ENCODE results near the gene LMF1. TPM values are rescaled to one million over a fixed set of nuclear protein-coding genes. Genes with fewer than 3 reads are reported as not detected.

Gene LMF1
- total RNA-seq, 1 donor from 2014 or later = 26.0 TPM

DNA sequence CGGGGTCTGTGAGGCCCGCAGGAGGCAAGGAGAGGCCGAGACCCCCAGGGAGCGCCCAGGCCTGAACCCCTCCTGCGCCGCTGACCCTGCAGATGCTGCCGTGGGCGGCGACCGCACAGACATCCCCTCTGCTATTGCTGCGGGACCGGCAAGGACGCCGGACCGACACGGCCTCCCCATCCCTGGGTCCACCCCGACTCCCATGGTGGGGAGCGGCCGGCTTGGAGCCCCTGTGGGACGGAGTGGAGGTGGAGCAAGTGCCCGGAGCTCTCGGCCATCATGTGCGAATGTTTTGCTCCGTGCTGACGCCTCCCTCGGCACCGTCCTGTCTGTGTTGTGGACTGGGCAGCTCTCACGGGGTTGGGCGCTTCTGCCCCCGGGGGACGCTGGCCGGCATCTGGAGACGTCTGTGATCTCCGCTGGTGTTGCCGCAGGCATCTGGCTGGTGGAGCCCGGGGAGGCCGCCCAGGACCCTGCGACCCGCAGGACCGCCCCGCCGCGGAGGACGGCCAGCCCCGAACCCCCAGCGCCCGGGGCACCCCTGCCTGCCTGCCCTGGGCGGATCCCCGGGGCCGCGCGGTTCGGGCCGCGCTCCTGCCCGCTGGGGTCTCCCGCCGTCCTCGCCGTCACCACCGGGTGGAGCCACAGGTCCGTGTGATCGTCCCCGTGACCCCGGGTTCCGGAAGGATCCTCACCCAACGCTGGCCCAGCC is 157.4 kb downstream of the LMF1 start:
- no peaks in the 10 kb centered on the region for H3K9me3 ChIP-seq
- H3K27ac ChIP-seq = no peak overlapping the region
- no peak for DNase-seq (ENCODE audit: extremely low spot score in 2 of 2)
- peaks cover 8% of the 10 kb centered on the region for H3K27me3 ChIP-seq
- H3K4me1 ChIP-seq = peaks cover 11% of the 10 kb centered on the region
- intact Hi-C loops (cut with DNase I) = no loop called here
- TF ChIP-seq POLR2A (IDR thresholded peaks at IDR 0.05) = no peak
- TF ChIP-seq, protein P1, sequence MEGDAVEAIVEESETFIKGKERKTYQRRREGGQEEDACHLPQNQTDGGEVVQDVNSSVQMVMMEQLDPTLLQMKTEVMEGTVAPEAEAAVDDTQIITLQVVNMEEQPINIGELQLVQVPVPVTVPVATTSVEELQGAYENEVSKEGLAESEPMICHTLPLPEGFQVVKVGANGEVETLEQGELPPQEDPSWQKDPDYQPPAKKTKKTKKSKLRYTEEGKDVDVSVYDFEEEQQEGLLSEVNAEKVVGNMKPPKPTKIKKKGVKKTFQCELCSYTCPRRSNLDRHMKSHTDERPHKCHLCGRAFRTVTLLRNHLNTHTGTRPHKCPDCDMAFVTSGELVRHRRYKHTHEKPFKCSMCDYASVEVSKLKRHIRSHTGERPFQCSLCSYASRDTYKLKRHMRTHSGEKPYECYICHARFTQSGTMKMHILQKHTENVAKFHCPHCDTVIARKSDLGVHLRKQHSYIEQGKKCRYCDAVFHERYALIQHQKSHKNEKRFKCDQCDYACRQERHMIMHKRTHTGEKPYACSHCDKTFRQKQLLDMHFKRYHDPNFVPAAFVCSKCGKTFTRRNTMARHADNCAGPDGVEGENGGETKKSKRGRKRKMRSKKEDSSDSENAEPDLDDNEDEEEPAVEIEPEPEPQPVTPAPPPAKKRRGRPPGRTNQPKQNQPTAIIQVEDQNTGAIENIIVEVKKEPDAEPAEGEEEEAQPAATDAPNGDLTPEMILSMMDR (IDR thresholded peaks at IDR 0.05) = peak in 1 of 3 experiments; percentile 33
- H3K4me3 ChIP-seq = no peak overlapping the region
- no peaks in the 10 kb centered on the region for H3K36me3 ChIP-seq

DNA sequence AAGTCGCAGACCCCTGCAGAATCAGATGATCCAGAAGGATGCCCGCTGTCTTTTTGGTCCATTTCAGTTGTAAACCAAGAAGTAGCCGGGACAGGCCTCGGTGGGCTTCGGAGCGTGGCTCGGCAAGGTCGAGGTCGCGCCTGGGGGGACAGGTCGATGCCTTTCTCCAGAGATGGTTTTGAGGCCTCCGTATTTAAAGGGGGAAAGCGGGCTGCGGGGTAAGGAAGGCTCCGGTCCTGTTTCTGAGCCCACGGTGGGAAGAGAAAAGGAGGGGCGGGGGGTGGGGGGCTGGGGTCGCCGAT is 162.7 kb downstream of the LMF1 start:
- Histone ChIP-seq H3K27ac (peak overlapping the region; percentile 86), H3K4me3 (peak overlapping the region; percentile 66 to 95), H3K36me3 (no peaks in the 10 kb centered on the region), H3K27me3 (no peaks in the 10 kb centered on the region), H3K9me3 (no peaks in the 10 kb centered on the region), H3K4me1 (peaks cover 25% of the 10 kb centered on the region)
- TF ChIP-seq POLR2AphosphoS5 (IDR thresholded peaks at IDR 0.05; ENCODE audit: insufficient read depth in 1 of 2, low read depth in 1 of 2) (no peak), POLR2A (IDR thresholded peaks at IDR 0.05) (no peak)
- TF ChIP-seq, protein P1 (IDR thresholded peaks at IDR 0.05) = no peak
- intact Hi-C loops (cut with DNase I) = no loop called here
- DNase-seq (ENCODE audit: extremely low spot score in 2 of 2) = no peak

DNA sequence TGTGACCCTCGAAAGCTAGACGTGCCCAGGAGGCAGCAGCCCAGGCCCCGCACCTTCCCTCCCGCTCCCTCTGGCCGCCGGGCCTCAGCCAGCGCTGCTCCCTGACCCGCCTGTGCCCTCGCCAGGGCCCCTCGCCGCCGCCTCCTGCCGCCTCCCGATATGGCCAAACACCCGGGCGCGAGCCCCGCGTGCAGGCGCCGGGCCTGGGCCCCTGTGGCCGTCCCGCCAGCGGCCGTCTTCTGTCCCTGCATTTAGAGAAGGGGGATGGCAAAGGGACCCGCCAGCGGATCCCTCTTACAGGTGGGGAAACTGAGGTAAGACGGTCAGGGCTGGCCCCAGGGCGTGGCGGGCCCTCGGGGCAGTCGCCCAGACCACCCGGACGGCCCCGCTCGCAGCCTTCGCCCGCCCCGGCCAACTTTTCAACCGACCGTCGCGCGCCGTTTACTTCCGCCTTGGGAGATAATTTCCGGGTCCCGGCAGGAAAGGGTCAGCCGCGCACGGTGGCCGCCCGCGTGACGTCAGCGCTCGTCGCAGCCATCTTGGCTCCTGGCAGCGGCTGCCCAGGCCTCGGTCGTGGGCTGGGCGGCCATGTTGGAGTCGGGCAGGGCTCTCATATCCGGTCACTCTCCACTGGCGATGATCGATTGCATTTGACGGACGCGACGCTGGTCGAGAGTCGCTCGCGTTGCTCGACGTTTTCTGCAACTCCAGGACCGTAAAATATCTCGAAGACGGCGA is 163.3 kb downstream of the LMF1 start:
- Histone ChIP-seq H3K9me3 (no peaks in the 10 kb centered on the region), H3K27ac (peak overlapping the region; percentile 86), H3K4me1 (peaks cover 25% of the 10 kb centered on the region), H3K4me3 (peak overlapping the region; percentile 66 to 95), H3K27me3 (no peaks in the 10 kb centered on the region), H3K36me3 (no peaks in the 10 kb centered on the region)
- intact Hi-C loops (cut with DNase I) = no loop called here
- peak; percentile 90 to 92 for TF ChIP-seq POLR2AphosphoS5 (IDR thresholded peaks at IDR 0.05; ENCODE audit: insufficient read depth in 1 of 2, low read depth in 1 of 2)
- TF ChIP-seq POLR2A (IDR thresholded peaks at IDR 0.05) = no peak
- TF ChIP-seq, protein P1 (IDR thresholded peaks at IDR 0.05) = peak in 1 of 3 experiments; percentile 15
- DNase-seq (ENCODE audit: extremely low spot score in 2 of 2) = no peak

DNA sequence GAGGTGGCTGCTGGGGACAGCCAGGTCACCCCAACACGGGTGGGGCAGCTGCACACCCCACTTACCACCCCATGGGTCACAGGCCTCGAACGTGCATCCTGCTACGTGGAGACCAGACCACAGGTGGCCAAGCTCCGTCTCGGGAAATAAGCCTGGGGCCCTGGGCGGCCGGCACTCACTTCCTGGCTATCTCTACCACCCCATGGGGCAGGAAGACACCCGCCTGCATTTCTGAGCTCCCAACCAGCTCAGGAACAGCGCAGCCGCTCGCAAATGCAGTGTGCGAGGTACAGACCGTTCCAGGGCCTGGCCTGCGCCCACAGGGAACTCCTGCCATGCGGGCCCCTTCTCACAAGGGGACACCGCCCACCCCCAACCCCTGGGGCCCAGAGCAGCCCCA is 165.3 kb downstream of the LMF1 start:
- no peak overlapping the region for H3K27ac ChIP-seq
- no peak overlapping the region for H3K4me3 ChIP-seq
- DNase-seq (ENCODE audit: extremely low spot score in 2 of 2) = no peak
- no peak for TF ChIP-seq POLR2AphosphoS5 (IDR thresholded peaks at IDR 0.05; ENCODE audit: insufficient read depth in 1 of 2, low read depth in 1 of 2)
- H3K36me3 ChIP-seq = no peaks in the 10 kb centered on the region
- peaks cover 25% of the 10 kb centered on the region for H3K4me1 ChIP-seq
- H3K9me3 ChIP-seq = no peaks in the 10 kb centered on the region
- H3K27me3 ChIP-seq = no peaks in the 10 kb centered on the region
- intact Hi-C loops (cut with DNase I) = no loop called here

DNA sequence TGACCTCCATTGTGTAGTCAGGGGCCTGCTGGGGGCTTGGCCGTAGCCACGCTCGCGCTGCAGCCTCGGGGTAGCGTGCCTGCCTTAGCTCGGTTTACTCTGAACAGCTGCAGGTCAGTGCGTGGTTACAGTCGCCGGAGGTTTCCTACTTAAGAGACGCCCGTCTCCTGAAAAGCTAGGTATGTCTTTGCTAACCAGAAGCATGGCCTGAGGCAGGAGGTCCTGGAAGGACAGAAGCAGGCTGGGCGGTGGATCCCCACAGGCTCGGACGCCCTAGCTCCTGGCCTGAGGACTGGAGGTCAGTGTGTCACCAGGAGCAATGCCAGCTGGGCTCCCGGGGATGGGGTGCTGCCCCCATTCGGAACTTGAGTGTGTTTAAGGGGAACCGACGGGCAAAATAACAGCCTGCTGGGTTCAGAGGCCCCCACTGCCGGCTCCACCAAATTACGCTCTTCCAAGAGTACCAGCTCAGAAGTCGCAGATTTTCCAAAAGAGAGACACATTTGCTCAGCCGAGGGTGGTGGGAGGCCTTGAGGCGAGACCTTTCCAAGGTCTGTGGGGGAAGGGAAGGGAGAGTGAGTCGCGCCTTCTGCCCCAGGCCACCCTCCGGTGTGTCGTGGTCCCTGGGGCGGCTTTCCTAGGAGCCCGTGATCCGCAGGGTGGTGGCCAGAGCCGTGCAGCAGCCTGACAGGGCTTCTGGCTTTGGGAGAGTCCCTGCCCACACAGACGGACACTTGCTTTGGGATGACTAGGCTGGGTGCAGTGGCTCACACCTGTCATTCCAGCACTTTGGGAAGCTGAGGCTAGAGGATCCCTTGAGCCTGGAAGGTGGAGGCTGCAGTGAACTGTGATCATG is 166.4 kb downstream of the LMF1 start:
- Histone ChIP-seq H3K36me3 (no peaks in the 10 kb centered on the region), H3K27me3 (no peaks in the 10 kb centered on the region), H3K9me3 (no peaks in the 10 kb centered on the region), H3K27ac (no peak overlapping the region), H3K4me1 (peaks cover 25% of the 10 kb centered on the region), H3K4me3 (no peak overlapping the region)
- TF ChIP-seq POLR2AphosphoS5 (IDR thresholded peaks at IDR 0.05; ENCODE audit: insufficient read depth in 1 of 2, low read depth in 1 of 2) = no peak
- TF ChIP-seq POLR2A (IDR thresholded peaks at IDR 0.05) = no peak
- TF ChIP-seq, protein P1 (IDR thresholded peaks at IDR 0.05) = no peak
- intact Hi-C loops (cut with DNase I) = no loop called here
- no peak for DNase-seq (ENCODE audit: extremely low spot score in 2 of 2)

All from vagina (tissue), 2 donors.